ENCODE results near the gene MAP4K4.

DNA sequence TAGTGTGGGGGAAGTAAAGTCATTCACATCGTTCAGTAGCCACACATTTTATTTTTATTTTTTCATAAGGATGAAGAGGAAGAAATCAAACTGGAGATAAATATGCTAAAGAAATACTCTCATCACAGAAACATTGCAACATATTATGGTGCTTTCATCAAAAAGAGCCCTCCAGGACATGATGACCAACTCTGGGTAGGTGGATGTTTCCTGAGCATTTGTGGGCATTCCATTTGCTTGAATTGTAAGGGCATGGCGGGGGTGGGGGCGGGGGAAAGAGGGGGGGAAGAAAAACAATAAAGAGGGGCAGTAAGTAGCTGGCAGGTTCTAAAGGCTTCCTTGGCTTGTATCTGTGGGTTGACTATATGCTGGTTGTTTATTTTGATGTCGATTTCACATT is 126.4 kb downstream of the MAP4K4 start:
- TF ChIP-seq, protein P1, sequence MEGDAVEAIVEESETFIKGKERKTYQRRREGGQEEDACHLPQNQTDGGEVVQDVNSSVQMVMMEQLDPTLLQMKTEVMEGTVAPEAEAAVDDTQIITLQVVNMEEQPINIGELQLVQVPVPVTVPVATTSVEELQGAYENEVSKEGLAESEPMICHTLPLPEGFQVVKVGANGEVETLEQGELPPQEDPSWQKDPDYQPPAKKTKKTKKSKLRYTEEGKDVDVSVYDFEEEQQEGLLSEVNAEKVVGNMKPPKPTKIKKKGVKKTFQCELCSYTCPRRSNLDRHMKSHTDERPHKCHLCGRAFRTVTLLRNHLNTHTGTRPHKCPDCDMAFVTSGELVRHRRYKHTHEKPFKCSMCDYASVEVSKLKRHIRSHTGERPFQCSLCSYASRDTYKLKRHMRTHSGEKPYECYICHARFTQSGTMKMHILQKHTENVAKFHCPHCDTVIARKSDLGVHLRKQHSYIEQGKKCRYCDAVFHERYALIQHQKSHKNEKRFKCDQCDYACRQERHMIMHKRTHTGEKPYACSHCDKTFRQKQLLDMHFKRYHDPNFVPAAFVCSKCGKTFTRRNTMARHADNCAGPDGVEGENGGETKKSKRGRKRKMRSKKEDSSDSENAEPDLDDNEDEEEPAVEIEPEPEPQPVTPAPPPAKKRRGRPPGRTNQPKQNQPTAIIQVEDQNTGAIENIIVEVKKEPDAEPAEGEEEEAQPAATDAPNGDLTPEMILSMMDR (IDR thresholded peaks at IDR 0.05 in 4 of 5, conservative IDR thresholded peaks at IDR 0.05 in 1 of 5), result no peak
- TF ChIP-seq POLR2A (IDR thresholded peaks at IDR 0.05), result no peak
